Natural killer cell (primary cell): ENCODE measurements around the gene SUSD2. TPM values are rescaled to one million over a fixed set of nuclear protein-coding genes. Genes with fewer than 3 reads are reported as not detected.

Experiments
- ATAC-seq, 3 donors: fragments of 150-1000 bp in 2 of 3; fragments of 200-7000 bp in 1 of 3; cut with Tn5 transposase; 1 replicate in 1 of 3; 2 replicates in 2 of 3; pipeline ENCODE4 v1.10.0; 2021; ENCODE audit warnings: mild to moderate bottlenecking in 2 of 3, moderate library complexity in 2 of 3
- DNase-seq, 2 donors: peaks; one replicate each; pipeline versions ENCODE4 v3.0.0 to v3.0.0-alpha.2; 2013 to 2021; ENCODE audit warnings: mixed read lengths in 1 of 2
- H3K27ac ChIP-seq: one replicate; pipeline ENCODE4 v1.5.1; 2013; ENCODE audit warnings: mild to moderate bottlenecking, low read length
- H3K27me3 ChIP-seq: one replicate; pipeline ENCODE4 v1.6.1; 2013; ENCODE audit warnings: low read length; ENCODE audit not compliant: control insufficient read depth, insufficient read depth
- H3K36me3 ChIP-seq: one replicate; pipeline ENCODE4 v1.6.1; 2013; ENCODE audit warnings: low read length; ENCODE audit not compliant: control insufficient read depth, insufficient read depth
- H3K4me1 ChIP-seq: one replicate; pipeline ENCODE4 v1.6.1; 2013; ENCODE audit warnings: low read length; ENCODE audit not compliant: control insufficient read depth, insufficient read depth
- H3K4me3 ChIP-seq: one replicate; pipeline ENCODE4 v1.5.1; 2013; ENCODE audit warnings: low read length
- H3K9me3 ChIP-seq: one replicate; pipeline ENCODE4 v1.6.1; 2013; ENCODE audit warnings: low read length; ENCODE audit not compliant: control insufficient read depth, insufficient read depth
- H3K27ac Mint-ChIP-seq, 2 donors: one replicate each; pipeline ENCODE4 v1.8.0; 2022; ENCODE audit warnings: mild to moderate bottlenecking in 2 of 2, mixed read lengths in 2 of 2, moderate library complexity in 1 of 2
- H3K27me3 Mint-ChIP-seq, 2 donors: one replicate each; pipeline ENCODE4 v1.8.0; 2022; ENCODE audit warnings: low read depth in 2 of 2, mixed read lengths in 2 of 2
- H3K36me3 Mint-ChIP-seq: one replicate; pipeline ENCODE4 v1.8.0; 2022; ENCODE audit warnings: mixed read lengths
- H3K4me1 Mint-ChIP-seq, 2 donors: one replicate each; pipeline ENCODE4 v1.8.0; 2022; ENCODE audit warnings: mixed read lengths in 2 of 2
- H3K4me3 Mint-ChIP-seq: one replicate; pipeline ENCODE4 v1.8.0; 2022; ENCODE audit warnings: mild to moderate bottlenecking, moderate library complexity, mixed read lengths
- H3K9me3 Mint-ChIP-seq, 2 donors: one replicate each; pipeline ENCODE4 v1.8.0; 2022; ENCODE audit warnings: mixed read lengths in 2 of 2
- WGBS: methylation state at CpG from one replicate; pipeline ENCODE4 v1.1.7; 2013; ENCODE audit warnings: missing lambda C conversion rate; ENCODE audit not compliant: insufficient coverage; 5-methylcytosine and 5-hydroxymethylcytosine counted together
- intact Hi-C: fragments of 100-400 bp; cut with micrococcal nuclease; formaldehyde crosslinking; loops from one replicate; pipeline ENCODE4 v1.14.2; 2022
- total RNA-seq, 4 donors: library from RNA; stranded (reverse); fragments of 120-200 nt in 1 of 4; gene quantifications; one replicate each; pipeline versions ENCODE4 v1.2.3 to v1.2.4, GENCODE V29; 2013 to 2022
- TF ChIP-seq, protein P1 (sequence below): fragments of 200-600 bp; IDR thresholded peaks from one replicate; pipeline ENCODE4 v1.8.0; 2022; ENCODE audit warnings: antibody characterized with exemption

SUSD2 gene
- total RNA-seq, 3 donors from 2014 or later (not counting 1 experiment from before 2014, with no cell fraction given) = 0.75 to 1.7 (median 1.5) TPM

- H3K27ac ChIP-seq = peak overlapping the region; percentile 65
- H3K4me3 ChIP-seq = peak overlapping the region; percentile 98
These were observed 23.5 kb upstream of the SUSD2 start for GRCh38 chr22:24157822-24158135.

GRCh38 chr22:24159650-24160049 is 21.6 kb upstream of the SUSD2 start:
- Mint-ChIP-seq H3K36me3 (no peaks in the 10 kb centered on the region), H3K4me3 (peak overlapping the region; percentile 35), H3K27me3 (no peaks in the 10 kb centered on the region), H3K27ac (peak overlapping the region in 1 of 2 donors; percentile 14), H3K4me1 (peaks cover 44 to 73% of the 10 kb centered on the region in 2 donors), H3K9me3 (no peaks in the 10 kb centered on the region)
- H3K36me3 ChIP-seq = peaks cover 50% of the 10 kb centered on the region
- WGBS = 74% methylated on average over 2 of the region's 2 CpGs
- no peak overlapping the region for H3K4me3 ChIP-seq
- H3K9me3 ChIP-seq = no peaks in the 10 kb centered on the region
- TF ChIP-seq, protein P1, sequence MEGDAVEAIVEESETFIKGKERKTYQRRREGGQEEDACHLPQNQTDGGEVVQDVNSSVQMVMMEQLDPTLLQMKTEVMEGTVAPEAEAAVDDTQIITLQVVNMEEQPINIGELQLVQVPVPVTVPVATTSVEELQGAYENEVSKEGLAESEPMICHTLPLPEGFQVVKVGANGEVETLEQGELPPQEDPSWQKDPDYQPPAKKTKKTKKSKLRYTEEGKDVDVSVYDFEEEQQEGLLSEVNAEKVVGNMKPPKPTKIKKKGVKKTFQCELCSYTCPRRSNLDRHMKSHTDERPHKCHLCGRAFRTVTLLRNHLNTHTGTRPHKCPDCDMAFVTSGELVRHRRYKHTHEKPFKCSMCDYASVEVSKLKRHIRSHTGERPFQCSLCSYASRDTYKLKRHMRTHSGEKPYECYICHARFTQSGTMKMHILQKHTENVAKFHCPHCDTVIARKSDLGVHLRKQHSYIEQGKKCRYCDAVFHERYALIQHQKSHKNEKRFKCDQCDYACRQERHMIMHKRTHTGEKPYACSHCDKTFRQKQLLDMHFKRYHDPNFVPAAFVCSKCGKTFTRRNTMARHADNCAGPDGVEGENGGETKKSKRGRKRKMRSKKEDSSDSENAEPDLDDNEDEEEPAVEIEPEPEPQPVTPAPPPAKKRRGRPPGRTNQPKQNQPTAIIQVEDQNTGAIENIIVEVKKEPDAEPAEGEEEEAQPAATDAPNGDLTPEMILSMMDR = no peak
- DNase-seq (no peak), ATAC-seq (no peak)
- intact Hi-C loops = loop anchor here (10.0 kb wide), 1 partner anchor 145 kb away; the partner anchor contains the start of gene CABIN1
- no peak overlapping the region for H3K27ac ChIP-seq
- H3K4me1 ChIP-seq = peaks cover 69% of the 10 kb centered on the region
- no peaks in the 10 kb centered on the region for H3K27me3 ChIP-seq

More at GRCh38 chr22:24157822-24158135, 23.5 kb upstream of the SUSD2 start:
- H3K36me3 ChIP-seq = peaks cover 34% of the 10 kb centered on the region
- Mint-ChIP-seq H3K27ac (peak overlapping the region; percentile 85 to 88), H3K27me3 (no peaks in the 10 kb centered on the region), H3K9me3 (no peaks in the 10 kb centered on the region), H3K4me3 (peak overlapping the region; percentile 94), H3K36me3 (no peaks in the 10 kb centered on the region), H3K4me1 (peaks cover 63 to 89% of the 10 kb centered on the region in 2 donors)
- intact Hi-C loops = loop anchor here (10.0 kb wide), 1 partner anchor 143 kb away; the partner anchor contains the start of gene CABIN1
- TF ChIP-seq, protein P1 = no peak
- DNase-seq (peak in 1 of 2 donors; percentile 19), ATAC-seq (no peak)
- WGBS = 34% methylated on average over 10 of the region's 10 CpGs
- no peaks in the 10 kb centered on the region for H3K9me3 ChIP-seq
- peaks cover 79% of the 10 kb centered on the region for H3K4me1 ChIP-seq
- no peaks in the 10 kb centered on the region for H3K27me3 ChIP-seq

GRCh38 chr22:24160546-24160945 is 20.7 kb upstream of the SUSD2 start:
- no peaks in the 10 kb centered on the region for H3K9me3 Mint-ChIP-seq
- no peaks in the 10 kb centered on the region for H3K27me3 Mint-ChIP-seq
- Histone ChIP-seq H3K4me3 (no peak overlapping the region), H3K27ac (no peak overlapping the region), H3K4me1 (peaks cover 61% of the 10 kb centered on the region), H3K9me3 (no peaks in the 10 kb centered on the region), H3K36me3 (peaks cover 59% of the 10 kb centered on the region), H3K27me3 (no peaks in the 10 kb centered on the region)
- no peak overlapping the region for H3K4me3 Mint-ChIP-seq
- DNase-seq = no peak
- peaks cover 37 to 73% of the 10 kb centered on the region in 2 donors for H3K4me1 Mint-ChIP-seq
- WGBS = 84% methylated on average over 6 of the region's 6 CpGs
- TF ChIP-seq, protein P1 = no peak
- no peak for ATAC-seq
- intact Hi-C loops = no loop called here
- no peaks in the 10 kb centered on the region for H3K36me3 Mint-ChIP-seq
- H3K27ac Mint-ChIP-seq = peak overlapping the region; percentile 34 to 47

GRCh38 chr22:24161485-24161884 is 19.8 kb upstream of the SUSD2 start:
- no peak overlapping the region for H3K4me3 ChIP-seq
- Mint-ChIP-seq H3K27me3 (no peaks in the 10 kb centered on the region), H3K27ac (peak overlapping the region in 1 of 2 donors; percentile 47), H3K9me3 (no peaks in the 10 kb centered on the region), H3K36me3 (no peaks in the 10 kb centered on the region), H3K4me1 (peaks cover 35 to 72% of the 10 kb centered on the region in 2 donors), H3K4me3 (no peak overlapping the region)
- H3K27me3 ChIP-seq = no peaks in the 10 kb centered on the region
- DNase-seq (no peak), ATAC-seq (no peak)
- TF ChIP-seq, protein P1 = no peak
- peaks cover 58% of the 10 kb centered on the region for H3K4me1 ChIP-seq
- H3K36me3 ChIP-seq = peaks cover 69% of the 10 kb centered on the region
- WGBS = 84% methylated on average over 7 of the region's 7 CpGs
- no peaks in the 10 kb centered on the region for H3K9me3 ChIP-seq
- H3K27ac ChIP-seq = no peak overlapping the region
- intact Hi-C loops = no loop called here
